ENCODE results near the gene ASB2. TPM values are rescaled to one million over a fixed set of nuclear protein-coding genes. Genes with fewer than 3 reads are reported as not detected.
A peak's percentile ranks its signal among the peaks of the same experiment; 100 is the strongest.

ASB2 gene
- total RNA-seq, 2 experiments from 2014 or later: 116 to 177 TPM

- H3K9me3 Mint-ChIP-seq (ENCODE audit: low read depth): no peaks in the 10 kb centered on the region
- H3K36me3 Mint-ChIP-seq: peaks cover 30% of the 10 kb centered on the region
- DNase-seq (no peak), ATAC-seq (no peak)
- H3K4me1 Mint-ChIP-seq: peaks cover 91% of the 10 kb centered on the region
- CTCF ChIA-PET: interaction anchor here (1.2 to 14.6 kb wide), 5 partner anchors 16 to 35 kb away, joined by 3 to 309 read pairs (median 32); no protein-coding TSS in a partner anchor
- no peaks in the 10 kb centered on the region for H3K27me3 Mint-ChIP-seq
- peak overlapping the region; percentile 93 for H3K27ac Mint-ChIP-seq
- peak overlapping the region; percentile 83 for H3K4me3 Mint-ChIP-seq
These were observed 2.8 kb downstream of the ASB2 start for GRCh38 chr14:93973607-93974006.

- peak; percentile 81 for DNase-seq
- peak; percentile 25 for ATAC-seq
- Mint-ChIP-seq H3K4me3 (peak overlapping the region; percentile 83), H3K27me3 (no peaks in the 10 kb centered on the region), H3K27ac (peak overlapping the region; percentile 93), H3K9me3 (ENCODE audit: low read depth) (no peaks in the 10 kb centered on the region), H3K4me1 (peaks cover 91% of the 10 kb centered on the region), H3K36me3 (peaks cover 31% of the 10 kb centered on the region)
- CTCF ChIA-PET: interaction anchor here (0.8 to 14.6 kb wide), 7 partner anchors 10 to 55 kb away, joined by 3 to 309 read pairs (median 23); no protein-coding TSS in a partner anchor
These were observed 3.7 kb downstream of the ASB2 start for GRCh38 chr14:93972618-93973205.

DNA sequence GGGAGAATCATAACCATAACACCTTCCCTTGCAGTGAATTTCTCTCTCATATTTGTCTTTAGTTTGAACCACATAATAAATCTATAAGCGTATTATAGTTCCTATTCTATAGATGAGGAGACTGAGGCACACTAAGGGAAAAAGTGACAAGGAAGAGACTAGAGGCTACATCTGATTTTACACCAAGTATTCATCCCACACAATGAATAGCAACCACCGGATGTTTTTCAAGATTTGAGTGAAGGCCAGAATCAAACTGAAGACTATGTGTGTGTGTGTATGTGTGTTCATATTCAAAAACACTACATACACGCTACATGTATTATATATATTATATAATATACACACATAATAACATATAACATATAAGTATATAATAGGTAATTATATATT lies 4.7 kb downstream of the ASB2 start:
- peak overlapping the region; percentile 97 for H3K27ac Mint-ChIP-seq
- H3K9me3 Mint-ChIP-seq (ENCODE audit: low read depth): no peaks in the 10 kb centered on the region
- H3K27me3 Mint-ChIP-seq: no peaks in the 10 kb centered on the region
- H3K4me1 Mint-ChIP-seq: peaks cover 90% of the 10 kb centered on the region
- H3K36me3 Mint-ChIP-seq: peaks cover 30% of the 10 kb centered on the region
- CTCF ChIA-PET: interaction anchor here (1.4 to 14.6 kb wide), 8 partner anchors 11 to 171 kb away, joined by 3 to 309 read pairs (median 15); no protein-coding TSS in a partner anchor
- ATAC-seq (peak; percentile 17), DNase-seq (no peak)
- peak overlapping the region; percentile 83 for H3K4me3 Mint-ChIP-seq

- peak; percentile 93 for DNase-seq
- H3K36me3 Mint-ChIP-seq: peaks cover 35% of the 10 kb centered on the region
- H3K9me3 Mint-ChIP-seq (ENCODE audit: low read depth): no peaks in the 10 kb centered on the region
- H3K27me3 Mint-ChIP-seq: no peaks in the 10 kb centered on the region
- CTCF ChIA-PET: interaction anchor here (0.7 to 14.6 kb wide), 13 partner anchors 12 to 172 kb away, joined by 3 to 309 read pairs (median 4); partner anchors contain the start of gene OTUB2
- H3K4me1 Mint-ChIP-seq: peaks cover 90% of the 10 kb centered on the region
- ATAC-seq: peak; percentile 66
- H3K27ac Mint-ChIP-seq: peak overlapping the region; percentile 97
- H3K4me3 Mint-ChIP-seq: peak overlapping the region; percentile 83
These were observed 5.3 kb downstream of the ASB2 start for GRCh38 chr14:93970965-93971634.

- Mint-ChIP-seq H3K4me3 (peak overlapping the region; percentile 83), H3K9me3 (ENCODE audit: low read depth) (peaks cover 1% of the 10 kb centered on the region), H3K27me3 (no peaks in the 10 kb centered on the region), H3K36me3 (peaks cover 38% of the 10 kb centered on the region), H3K4me1 (peaks cover 90% of the 10 kb centered on the region), H3K27ac (peak overlapping the region; percentile 97)
- DNase-seq (peak; percentile 80), ATAC-seq (peak; percentile 62)
- CTCF ChIA-PET: interaction anchor here (0.7 to 14.6 kb wide), 13 partner anchors 12 to 166 kb away, joined by 3 to 309 read pairs (median 4); partner anchors contain the start of gene OTUB2
These were observed 5.8 kb downstream of the ASB2 start for GRCh38 chr14:93970585-93970964.

- DNase-seq (no peak), ATAC-seq (no peak)
- Mint-ChIP-seq H3K9me3 (ENCODE audit: low read depth) (peaks cover 2% of the 10 kb centered on the region), H3K36me3 (peaks cover 43% of the 10 kb centered on the region), H3K27ac (peak overlapping the region; percentile 97), H3K4me1 (peaks cover 90% of the 10 kb centered on the region), H3K27me3 (no peaks in the 10 kb centered on the region), H3K4me3 (no peak overlapping the region)
- CTCF ChIA-PET: interaction anchor here (1.5 to 14.6 kb wide), 4 partner anchors 9 to 35 kb away, joined by 6 to 309 read pairs (median 165); no protein-coding TSS in a partner anchor
These were observed 7.1 kb downstream of the ASB2 start for GRCh38 chr14:93969082-93969828.

- Mint-ChIP-seq H3K4me3 (no peak overlapping the region), H3K27ac (peak overlapping the region; percentile 30), H3K9me3 (ENCODE audit: low read depth) (peaks cover 2% of the 10 kb centered on the region), H3K36me3 (peaks cover 45% of the 10 kb centered on the region), H3K27me3 (no peaks in the 10 kb centered on the region), H3K4me1 (peaks cover 91% of the 10 kb centered on the region)
- ATAC-seq (no peak), DNase-seq (no peak)
- CTCF ChIA-PET: interaction anchor here (0.7 to 14.6 kb wide), 7 partner anchors 8 to 169 kb away, joined by 3 to 309 read pairs (median 5); partner anchors contain the start of gene ASB2
These were observed 8.6 kb downstream of the ASB2 start for GRCh38 chr14:93967637-93968250.

DNA sequence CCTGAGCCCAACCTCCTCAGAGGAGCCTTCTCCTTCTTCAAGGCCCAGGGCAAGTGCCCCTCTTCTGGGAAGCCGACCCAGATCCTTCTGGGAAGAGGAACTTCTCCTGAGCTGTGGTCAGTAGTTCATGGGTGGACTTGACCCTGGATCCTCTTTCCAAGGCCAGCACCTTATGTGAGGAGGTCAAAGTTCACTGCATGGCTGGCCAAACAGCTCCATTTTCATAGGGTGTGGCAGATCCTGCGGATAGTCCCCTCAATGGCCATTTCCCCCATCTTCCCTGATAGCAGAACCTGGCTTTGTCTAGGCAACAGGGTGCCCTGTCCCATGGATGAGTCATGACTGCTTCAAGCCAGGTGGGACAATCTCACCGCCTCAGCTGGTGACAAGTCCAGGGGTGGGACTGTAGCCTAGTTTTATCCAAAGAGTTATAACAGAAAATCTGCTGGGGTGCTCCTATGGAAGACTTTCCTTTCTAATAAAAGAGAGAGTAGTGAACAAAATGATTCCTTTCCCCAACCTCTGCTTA lies 10.4 kb downstream of the ASB2 start:
- Mint-ChIP-seq H3K27ac (peak overlapping the region; percentile 100), H3K27me3 (no peaks in the 10 kb centered on the region), H3K4me1 (peaks cover 90% of the 10 kb centered on the region), H3K4me3 (no peak overlapping the region), H3K36me3 (peaks cover 54% of the 10 kb centered on the region), H3K9me3 (ENCODE audit: low read depth) (peaks cover 2% of the 10 kb centered on the region)
- DNase-seq (no peak), ATAC-seq (no peak)
- CTCF ChIA-PET: interaction anchor here (0.8 to 16.2 kb wide), 3 partner anchors 7 to 25 kb away, joined by 3 to 309 read pairs (median 307); partner anchors contain the start of gene ASB2

GRCh38 chr14:93965287-93965821 lies 11.0 kb downstream of the ASB2 start:
- Mint-ChIP-seq H3K4me3 (no peak overlapping the region), H3K36me3 (peaks cover 56% of the 10 kb centered on the region), H3K27ac (peak overlapping the region; percentile 100), H3K27me3 (no peaks in the 10 kb centered on the region), H3K9me3 (ENCODE audit: low read depth) (peaks cover 2% of the 10 kb centered on the region), H3K4me1 (peaks cover 88% of the 10 kb centered on the region)
- DNase-seq: no peak
- ATAC-seq: no peak
- CTCF ChIA-PET: interaction anchor here (0.8 to 17.4 kb wide), 4 partner anchors 8 to 26 kb away, joined by 3 to 309 read pairs (median 134); partner anchors contain the start of gene ASB2

GRCh38 chr14:93964820-93965286 lies 11.5 kb downstream of the ASB2 start:
- CTCF ChIA-PET: interaction anchor here (2.6 to 17.4 kb wide), 3 partner anchors 8 to 25 kb away, joined by 8 to 309 read pairs (median 261); partner anchors contain the start of gene ASB2
- peaks cover 56% of the 10 kb centered on the region for H3K36me3 Mint-ChIP-seq

DNA sequence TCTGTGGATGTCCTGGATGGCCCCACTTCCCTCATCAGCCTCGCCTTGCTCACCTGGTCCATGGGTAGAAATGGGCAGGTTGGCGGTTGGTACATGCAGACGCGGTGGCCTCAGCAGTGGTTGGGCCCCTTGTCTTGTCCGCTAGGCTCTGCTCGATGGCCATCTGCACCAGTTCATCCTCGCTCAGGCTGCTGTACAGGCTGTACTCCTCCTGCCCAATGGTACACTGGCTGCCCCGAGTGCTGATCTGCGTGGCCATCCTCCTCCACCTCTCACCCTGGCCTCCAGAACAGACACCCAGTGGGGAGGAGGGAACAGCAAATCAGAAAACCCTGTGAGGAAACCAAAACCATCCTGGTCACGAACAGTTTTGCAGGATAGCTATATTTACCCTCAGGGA lies 12.1 kb downstream of the ASB2 start:
- Mint-ChIP-seq H3K27me3 (no peaks in the 10 kb centered on the region), H3K4me3 (peak overlapping the region; percentile 14), H3K36me3 (peaks cover 60% of the 10 kb centered on the region), H3K4me1 (peaks cover 93% of the 10 kb centered on the region), H3K9me3 (ENCODE audit: low read depth) (peaks cover 2% of the 10 kb centered on the region), H3K27ac (peak overlapping the region; percentile 100)
- ATAC-seq: no peak
- DNase-seq: no peak
- CTCF ChIA-PET: interaction anchor here (2.6 to 17.4 kb wide), 3 partner anchors 9 to 25 kb away, joined by 8 to 309 read pairs (median 261); partner anchors contain the start of gene ASB2

More at GRCh38 chr14:93964820-93965286, 11.5 kb downstream of the ASB2 start:
- no peaks in the 10 kb centered on the region for H3K27me3 Mint-ChIP-seq
- no peak for DNase-seq
- peaks cover 88% of the 10 kb centered on the region for H3K4me1 Mint-ChIP-seq
- peaks cover 2% of the 10 kb centered on the region for H3K9me3 Mint-ChIP-seq (ENCODE audit: low read depth)
- H3K4me3 Mint-ChIP-seq: peak overlapping the region; percentile 1
- H3K27ac Mint-ChIP-seq: peak overlapping the region; percentile 100
- ATAC-seq: no peak

- peaks cover 58% of the 10 kb centered on the region for H3K36me3 Mint-ChIP-seq
- CTCF ChIA-PET: interaction anchor here (1.2 to 17.4 kb wide), 6 partner anchors 8 to 62 kb away, joined by 3 to 309 read pairs (median 8); partner anchors contain the start of genes ASB2 and OTUB2
- peak overlapping the region; percentile 73 for H3K4me3 Mint-ChIP-seq
- peak; percentile 67 for DNase-seq
- H3K4me1 Mint-ChIP-seq: peaks cover 94% of the 10 kb centered on the region
- H3K9me3 Mint-ChIP-seq (ENCODE audit: low read depth): peaks cover 2% of the 10 kb centered on the region
- no peaks in the 10 kb centered on the region for H3K27me3 Mint-ChIP-seq
- ATAC-seq: no peak
- peak overlapping the region; percentile 100 for H3K27ac Mint-ChIP-seq
These were observed 12.7 kb downstream of the ASB2 start for GRCh38 chr14:93963692-93964091.

Data from activated CD8-positive, alpha-beta memory T cell treated with anti-CD3 and anti-CD28 coated beads, Interleukin-2, amount 10 ng/mL, durations not matched to agents 7 days and 5 days (primary cell).